ENCODE results near the gene GCKR. TPM values are rescaled to one million over a fixed set of nuclear protein-coding genes. Genes with fewer than 3 reads are reported as not detected.

GCKR gene
- total and polyA plus RNA-seq, 12 donors = 0.24 to 29.4 (median 7.5) TPM

- Histone ChIP-seq H3K9me3 (replicated peaks in 1 of 3) (peaks cover 0 to 14% (median 0%) of the 10 kb centered on the region in 3 donors), H3K27ac (no peak overlapping the region), H3K27me3 (no peaks in the 10 kb centered on the region), H3K4me1 (replicated peaks in 1 of 2) (no peaks in the 10 kb centered on the region), H3K4me3 (no peak overlapping the region), H3K36me3 (replicated peaks in 1 of 2) (no peaks in the 10 kb centered on the region)
- TF ChIP-seq POLR2A (IDR thresholded peaks at IDR 0.05) = no peak
- TF ChIP-seq, protein P1, sequence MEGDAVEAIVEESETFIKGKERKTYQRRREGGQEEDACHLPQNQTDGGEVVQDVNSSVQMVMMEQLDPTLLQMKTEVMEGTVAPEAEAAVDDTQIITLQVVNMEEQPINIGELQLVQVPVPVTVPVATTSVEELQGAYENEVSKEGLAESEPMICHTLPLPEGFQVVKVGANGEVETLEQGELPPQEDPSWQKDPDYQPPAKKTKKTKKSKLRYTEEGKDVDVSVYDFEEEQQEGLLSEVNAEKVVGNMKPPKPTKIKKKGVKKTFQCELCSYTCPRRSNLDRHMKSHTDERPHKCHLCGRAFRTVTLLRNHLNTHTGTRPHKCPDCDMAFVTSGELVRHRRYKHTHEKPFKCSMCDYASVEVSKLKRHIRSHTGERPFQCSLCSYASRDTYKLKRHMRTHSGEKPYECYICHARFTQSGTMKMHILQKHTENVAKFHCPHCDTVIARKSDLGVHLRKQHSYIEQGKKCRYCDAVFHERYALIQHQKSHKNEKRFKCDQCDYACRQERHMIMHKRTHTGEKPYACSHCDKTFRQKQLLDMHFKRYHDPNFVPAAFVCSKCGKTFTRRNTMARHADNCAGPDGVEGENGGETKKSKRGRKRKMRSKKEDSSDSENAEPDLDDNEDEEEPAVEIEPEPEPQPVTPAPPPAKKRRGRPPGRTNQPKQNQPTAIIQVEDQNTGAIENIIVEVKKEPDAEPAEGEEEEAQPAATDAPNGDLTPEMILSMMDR (IDR thresholded peaks at IDR 0.05) = no peak
- 57 to 79% (median 68%) methylated on average over 6 of the region's 6 CpGs for WGBS, 4 donors
- intact Hi-C loops (cut with DNase I) = no loop called here
- DNase-seq = no peak
Observed at GRCh38 chr2:27572998-27573429, 76.4 kb downstream of the GCKR start.

Small RNAs within 50 kb of the gene (small RNA-seq; reads per million reads assigned to genes)
- 0 reads per million in 2 donors for gene RNU6-986P

Other genes with a start within 250 kb of the GCKR start
- 1 to 10 TPM in 8 of 9 donors, not detected in 1; 1.4 to 5.6 (median 3.1) TPM for gene SLC30A3, start 233.8 kb upstream of the GCKR start, total RNA-seq
- 1 to 10 TPM in 2 of 3 donors, under 1 TPM in 1; 0.27 to 1.5 (median 1.3) TPM for gene SLC30A3, start 233.8 kb upstream of the GCKR start, polyA plus RNA-seq
- gene DNAJC5G, start 221.4 kb upstream of the GCKR start, total RNA-seq = 1 to 10 TPM in 3 of 9 donors, under 1 TPM in 3, not detected in 3; 0.14 to 2.0 (median 0.99) TPM
- 1 to 10 TPM in 1 of 3 donors, under 1 TPM in 1, not detected in 1; 0.88 to 2.9 TPM for gene DNAJC5G, start 221.4 kb upstream of the GCKR start, polyA plus RNA-seq
- gene TRIM54, start 214.4 kb upstream of the GCKR start, total RNA-seq = 10 to 100 TPM in 6 of 9 donors, 1 to 10 TPM in 3; 1.2 to 27.7 (median 12.7) TPM
- 10 to 100 TPM in 2 of 3 donors, 1 to 10 TPM in 1; 2.1 to 47.1 (median 21.1) TPM for gene TRIM54, start 214.4 kb upstream of the GCKR start, polyA plus RNA-seq
- gene UCN, start 188.4 kb upstream of the GCKR start, total RNA-seq = 1 to 10 TPM; 2.1 to 7.2 (median 3.9) TPM
- 10 to 100 TPM in 2 of 3 donors, under 1 TPM in 1; 0.42 to 14.9 (median 11.3) TPM for gene UCN, start 188.4 kb upstream of the GCKR start, polyA plus RNA-seq
- 100 to 1,000 TPM in 8 of 9 donors, 10 to 100 TPM in 1; 96.8 to 207 (median 146) TPM for gene MPV17, start 173.7 kb upstream of the GCKR start, total RNA-seq
- 100 to 1,000 TPM; 356 to 568 (median 360) TPM for gene MPV17, start 173.7 kb upstream of the GCKR start, polyA plus RNA-seq
- gene GTF3C2, start 140.1 kb upstream of the GCKR start, total RNA-seq = 10 to 100 TPM; 30.6 to 60.4 (median 47.2) TPM
- 10 to 100 TPM; 52.3 to 73.9 (median 60.9) TPM for gene GTF3C2, start 140.1 kb upstream of the GCKR start, polyA plus RNA-seq
- 10 to 100 TPM; 34.2 to 51.5 (median 43.2) TPM for gene EIF2B4, start 126.5 kb upstream of the GCKR start, total RNA-seq
- gene EIF2B4, start 126.5 kb upstream of the GCKR start, polyA plus RNA-seq = 100 to 1,000 TPM in 2 of 3 donors, 10 to 100 TPM in 1; 55.3 to 165 (median 131) TPM
- gene SNX17, start 126.2 kb upstream of the GCKR start, total RNA-seq = 100 to 1,000 TPM; 119 to 174 (median 130) TPM
- gene SNX17, start 126.2 kb upstream of the GCKR start, polyA plus RNA-seq = 10 to 100 TPM; 66.8 to 89.0 (median 79.0) TPM
- 10 to 100 TPM in 7 of 9 donors, 1 to 10 TPM in 2; 3.1 to 29.2 (median 15.6) TPM for gene ZNF513, start 116.1 kb upstream of the GCKR start, total RNA-seq
- gene ZNF513, start 116.1 kb upstream of the GCKR start, polyA plus RNA-seq = 10 to 100 TPM in 2 of 3 donors, 1 to 10 TPM in 1; 6.1 to 83.7 (median 72.5) TPM
- gene PPM1G, start 87.2 kb upstream of the GCKR start, total RNA-seq = 10 to 100 TPM; 50.1 to 78.9 (median 60.6) TPM
- gene PPM1G, start 87.2 kb upstream of the GCKR start, polyA plus RNA-seq = 100 to 1,000 TPM in 1 of 3 donors, 10 to 100 TPM in 2; 51.0 to 107 (median 54.7) TPM
- 100 to 1,000 TPM in 1 of 9 donors, 10 to 100 TPM in 8; 48.4 to 100 (median 75.4) TPM for gene NRBP1, start 68.2 kb upstream of the GCKR start, total RNA-seq
- 100 to 1,000 TPM in 1 of 3 donors, 10 to 100 TPM in 2; 52.7 to 126 (median 58.1) TPM for gene NRBP1, start 68.2 kb upstream of the GCKR start, polyA plus RNA-seq
- gene KRTCAP3, start 54.5 kb upstream of the GCKR start, total RNA-seq = 1 to 10 TPM; 1.2 to 8.2 (median 4.2) TPM
- 1 to 10 TPM; 1.4 to 6.4 (median 5.4) TPM for gene KRTCAP3, start 54.5 kb upstream of the GCKR start, polyA plus RNA-seq
- gene IFT172, start 7.1 kb upstream of the GCKR start, total RNA-seq = 10 to 100 TPM in 8 of 9 donors, 1 to 10 TPM in 1; 6.3 to 28.1 (median 15.7) TPM
- gene IFT172, start 7.1 kb upstream of the GCKR start, polyA plus RNA-seq = 100 to 1,000 TPM in 1 of 3 donors, 10 to 100 TPM in 1, 1 to 10 TPM in 1; 9.8 to 113 (median 75.6) TPM
- 100 to 1,000 TPM in 6 of 9 donors, 10 to 100 TPM in 3; 35.3 to 321 (median 115) TPM for gene FNDC4, start 1.6 kb upstream of the GCKR start, total RNA-seq
- gene FNDC4, start 1.6 kb upstream of the GCKR start, polyA plus RNA-seq = 100 to 1,000 TPM in 2 of 3 donors, 10 to 100 TPM in 1; 51.3 to 331 (median 101) TPM
- 10 to 100 TPM; 16.8 to 82.5 (median 31.0) TPM for gene ZNF512, start 86.2 kb downstream of the GCKR start, total RNA-seq
- 10 to 100 TPM; 12.8 to 31.0 (median 13.0) TPM for gene ZNF512, start 86.2 kb downstream of the GCKR start, polyA plus RNA-seq
- gene CCDC121, start 132.2 kb downstream of the GCKR start, total RNA-seq = 10 to 100 TPM in 1 of 9 donors, 1 to 10 TPM in 8; 1.6 to 46.9 (median 3.7) TPM
- gene CCDC121, start 132.2 kb downstream of the GCKR start, polyA plus RNA-seq = 1 to 10 TPM in 2 of 3 donors, under 1 TPM in 1; 0.51 to 6.4 (median 1.4) TPM
- 10 to 100 TPM; 21.6 to 41.3 (median 24.9) TPM for gene GPN1, start 132.2 kb downstream of the GCKR start, total RNA-seq
- 10 to 100 TPM; 10.6 to 44.6 (median 12.8) TPM for gene GPN1, start 132.2 kb downstream of the GCKR start, polyA plus RNA-seq
- gene SUPT7L, start 166.8 kb downstream of the GCKR start, total RNA-seq = 10 to 100 TPM; 16.6 to 48.4 (median 32.0) TPM
- gene SUPT7L, start 166.8 kb downstream of the GCKR start, polyA plus RNA-seq = 10 to 100 TPM; 36.8 to 51.4 (median 50.0) TPM
- gene SLC4A1AP, start 167.1 kb downstream of the GCKR start, total RNA-seq = 10 to 100 TPM; 14.4 to 36.9 (median 22.4) TPM
- gene SLC4A1AP, start 167.1 kb downstream of the GCKR start, polyA plus RNA-seq = 10 to 100 TPM; 13.0 to 41.1 (median 15.0) TPM